HFFc6 (cell line): Measurements from ENCODE around the gene DZIP3. TPM values are rescaled to one million over a fixed set of nuclear protein-coding genes. Genes with fewer than 3 reads are reported as not detected.
A peak's percentile ranks its signal among the peaks of the same experiment; 100 is the strongest.

Experiments used
- DNase-seq: peaks from one replicate; pipeline ENCODE4 v3.0.0-alpha.2; 2018
- H3K27ac Mint-ChIP-seq: 2 replicates; pipeline ENCODE4 v1.8.0; 2020; ENCODE audit warnings: mild to moderate bottlenecking, mixed read lengths
- H3K27me3 Mint-ChIP-seq: 2 replicates; pipeline ENCODE4 v1.8.0; 2021; ENCODE audit warnings: mild to moderate bottlenecking, moderate library complexity, mixed read lengths; ENCODE audit not compliant: insufficient read depth
- H3K36me3 Mint-ChIP-seq: 2 replicates; pipeline ENCODE4 v1.8.0; 2021; ENCODE audit warnings: low read depth, mixed read lengths
- H3K4me1 Mint-ChIP-seq: 2 replicates; pipeline ENCODE4 v1.8.0; 2020; ENCODE audit warnings: low read depth, mixed read lengths
- H3K4me3 Mint-ChIP-seq: 2 replicates; pipeline ENCODE4 v1.8.0; 2020; ENCODE audit warnings: mild to moderate bottlenecking, moderate library complexity, mixed read lengths
- H3K9me3 Mint-ChIP-seq: 2 replicates; pipeline ENCODE4 v1.8.0; 2020; ENCODE audit warnings: mild to moderate bottlenecking, mixed read lengths
- long read RNA-seq: library from polyadenylated mRNA; unstranded; transcript quantifications from one replicate; pipeline ENCODE4 v2.0.0, GENCODE V29; 2019
- total RNA-seq, 6 experiments: library from RNA; stranded (reverse); fragmentation: NEBNext Ultra II Directional; extraction: Animal tissue kit (Norgen Biotek cat#: 25700); gene quantifications; 2 replicates in 1 of 6; 3 replicates in 5 of 6; pipeline ENCODE4 v1.2.3, GENCODE V29; 2021
- TF ChIP-seq, protein P1 (sequence below): fragments of 200-600 bp; sonication (generic); IDR thresholded peaks from 2 replicates; pipeline ENCODE4 v1.5.0; 2021; ENCODE audit warnings: antibody characterized with exemption, mild to moderate bottlenecking

The DZIP3 gene
- total RNA-seq: 10 to 100 TPM in 5 of 6 experiments, 1 to 10 TPM in 1; 9.0 to 13.1 (median 11.9) TPM
- long read RNA-seq, partial matches to known transcripts: 8 of 11 reads
- long read RNA-seq, other reads (novel, unspliced or antisense): 1 of 11 reads

DNA sequence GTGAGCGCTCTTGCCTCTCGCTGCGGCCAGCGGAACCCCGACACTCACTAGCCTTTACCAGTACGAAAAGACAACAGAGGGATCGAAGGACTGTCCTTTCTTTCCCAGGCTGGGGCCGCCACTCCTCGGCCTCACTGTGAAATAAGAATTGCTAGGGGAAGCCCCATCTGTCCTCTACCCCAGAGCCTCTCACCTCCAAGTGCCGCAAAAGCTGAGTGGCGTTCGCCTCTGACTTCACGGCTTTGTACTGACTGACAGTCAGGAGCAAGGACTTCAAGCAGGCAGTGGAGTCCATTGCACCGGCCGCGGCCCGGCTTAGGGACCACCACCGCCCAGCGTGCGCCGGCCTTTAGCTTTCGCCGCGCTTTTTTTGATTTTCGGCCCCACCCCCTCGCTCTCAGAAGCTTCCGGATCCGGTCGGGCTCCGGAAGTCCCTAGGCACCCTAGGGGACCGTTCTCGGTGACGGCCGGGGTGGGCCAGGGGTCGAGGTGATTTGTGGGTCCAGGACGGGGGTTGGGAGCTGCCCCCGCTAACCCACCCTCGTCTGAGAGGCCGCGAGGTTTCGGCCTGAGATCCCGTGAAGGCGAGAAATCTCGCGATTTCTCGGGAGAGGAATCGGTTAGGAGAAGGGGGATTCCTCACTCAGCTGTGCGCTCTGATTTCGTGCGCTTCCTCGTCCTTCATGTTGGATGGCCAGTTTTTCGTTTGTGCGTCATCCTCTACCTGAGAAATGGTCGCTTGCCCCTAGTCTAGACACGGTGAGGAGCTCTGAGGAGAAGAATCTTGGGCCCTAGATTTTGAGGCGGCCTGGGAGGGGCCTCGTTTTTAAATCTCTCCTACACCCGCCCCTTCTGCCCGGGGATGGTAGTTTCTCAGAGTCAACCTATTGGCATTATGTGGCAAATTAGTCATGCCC lies at the start of gene DZIP3, which contains the start of gene CIP2A:
DZIP3 (plus strand) TSS at position 642 of the 917 bp plus-strand sequence. CDS start 15,685 bp downstream, outside the sequence.
CIP2A (minus strand) TSS at position 358 of the 917 bp plus-strand sequence; CDS start at position 295, 63 bp downstream.
- DNase-seq: peak; percentile 88
- Mint-ChIP-seq H3K4me1 (peaks cover 54% of the 10 kb centered on the region), H3K9me3 (no peaks in the 10 kb centered on the region), H3K36me3 (no peaks in the 10 kb centered on the region; the same call in 1 of the 2 replicates), H3K27ac (peak within 1 kb of the TSS; percentile 100), H3K4me3 (peak within 1 kb of the TSS; percentile 99), H3K27me3 (peaks cover 3% of the 10 kb centered on the region; the same call in 1 of the 2 replicates)
- TF ChIP-seq, protein P1, sequence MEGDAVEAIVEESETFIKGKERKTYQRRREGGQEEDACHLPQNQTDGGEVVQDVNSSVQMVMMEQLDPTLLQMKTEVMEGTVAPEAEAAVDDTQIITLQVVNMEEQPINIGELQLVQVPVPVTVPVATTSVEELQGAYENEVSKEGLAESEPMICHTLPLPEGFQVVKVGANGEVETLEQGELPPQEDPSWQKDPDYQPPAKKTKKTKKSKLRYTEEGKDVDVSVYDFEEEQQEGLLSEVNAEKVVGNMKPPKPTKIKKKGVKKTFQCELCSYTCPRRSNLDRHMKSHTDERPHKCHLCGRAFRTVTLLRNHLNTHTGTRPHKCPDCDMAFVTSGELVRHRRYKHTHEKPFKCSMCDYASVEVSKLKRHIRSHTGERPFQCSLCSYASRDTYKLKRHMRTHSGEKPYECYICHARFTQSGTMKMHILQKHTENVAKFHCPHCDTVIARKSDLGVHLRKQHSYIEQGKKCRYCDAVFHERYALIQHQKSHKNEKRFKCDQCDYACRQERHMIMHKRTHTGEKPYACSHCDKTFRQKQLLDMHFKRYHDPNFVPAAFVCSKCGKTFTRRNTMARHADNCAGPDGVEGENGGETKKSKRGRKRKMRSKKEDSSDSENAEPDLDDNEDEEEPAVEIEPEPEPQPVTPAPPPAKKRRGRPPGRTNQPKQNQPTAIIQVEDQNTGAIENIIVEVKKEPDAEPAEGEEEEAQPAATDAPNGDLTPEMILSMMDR: 0 out of 2 replicates have a peak, but pooled peaks have one; percentile 25

DNA sequence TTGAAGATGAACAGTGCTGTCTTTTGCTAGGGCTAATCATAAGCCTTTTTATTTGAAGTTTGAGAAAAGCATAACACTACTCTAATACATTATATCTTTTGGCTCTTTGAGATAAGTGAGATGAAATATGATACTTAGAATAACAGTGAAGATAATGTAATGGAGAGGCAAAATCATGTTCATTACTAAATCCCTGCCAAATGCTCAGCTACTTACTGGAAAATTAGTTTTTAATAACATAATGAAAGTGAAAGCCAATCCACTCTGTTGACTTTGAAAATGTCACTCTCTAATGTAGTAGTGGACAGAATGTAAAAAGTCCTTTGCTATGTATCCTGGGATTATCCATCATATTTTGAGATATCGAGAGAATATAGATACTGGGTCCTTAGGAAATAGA lies 43.3 kb upstream of the DZIP3 start:
- H3K27ac Mint-ChIP-seq: peak overlapping the region; percentile 21
- TF ChIP-seq, protein P1: no peak
- DNase-seq: no peak

DNA sequence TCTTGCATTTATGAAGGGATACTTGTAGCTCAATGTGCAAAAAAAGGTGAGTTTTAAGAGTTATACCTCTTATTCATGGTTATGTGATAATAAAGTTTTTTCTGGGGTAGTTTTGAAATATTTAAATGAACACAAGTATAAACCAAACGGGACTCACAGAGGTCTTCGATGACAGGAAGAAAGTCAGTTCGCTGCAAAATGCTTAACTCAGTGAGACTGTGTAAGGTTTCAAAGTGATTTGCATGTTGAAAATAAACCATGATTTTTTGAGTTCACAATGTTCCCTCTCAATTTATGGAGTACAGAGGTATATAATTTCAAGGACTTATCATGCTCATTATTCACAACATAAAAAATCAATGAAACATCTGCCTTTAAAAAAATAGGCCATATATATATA lies 42.8 kb upstream of the DZIP3 start:
- Mint-ChIP-seq H3K4me3 (no peak overlapping the region), H3K4me1 (peaks cover 16% of the 10 kb centered on the region)

More for the DNA sequence above, 43.3 kb upstream of the DZIP3 start:
- Mint-ChIP-seq H3K9me3 (no peaks in the 10 kb centered on the region), H3K27me3 (no peaks in the 10 kb centered on the region), H3K36me3 (peaks cover 23% of the 10 kb centered on the region), H3K4me3 (0 out of 2 replicates have a peak overlapping the region, but pooled peaks have one; percentile 20), H3K4me1 (peaks cover 14% of the 10 kb centered on the region)

DNA sequence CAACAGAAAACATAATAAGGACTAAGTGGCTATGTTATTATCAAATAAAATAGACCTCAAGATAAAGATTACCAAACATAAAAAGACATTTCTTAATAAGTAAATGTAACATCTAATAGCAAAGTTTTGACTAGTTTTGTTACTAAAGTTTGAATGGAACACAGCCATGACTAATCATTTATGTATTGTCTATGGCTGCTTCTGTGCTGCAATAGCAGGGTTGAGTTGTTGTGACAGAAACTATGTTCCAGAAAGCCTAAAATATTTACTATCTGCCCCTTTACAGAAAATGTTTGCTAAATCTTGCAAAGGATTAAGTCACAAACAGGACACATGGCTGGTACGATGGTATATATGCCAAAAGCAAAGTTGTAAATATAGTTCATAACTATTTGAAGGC lies 41.2 kb upstream of the DZIP3 start:
- Mint-ChIP-seq H3K4me1 (peaks cover 28% of the 10 kb centered on the region), H3K27ac (0 out of 2 replicates have a peak overlapping the region, but pooled peaks have one; percentile 30), H3K27me3 (no peaks in the 10 kb centered on the region), H3K36me3 (peaks cover 16% of the 10 kb centered on the region), H3K4me3 (no peak overlapping the region), H3K9me3 (no peaks in the 10 kb centered on the region)
- DNase-seq: peak; percentile 4
- TF ChIP-seq, protein P1: no peak

More for the DNA sequence above, 42.8 kb upstream of the DZIP3 start:
- Mint-ChIP-seq H3K27me3 (no peaks in the 10 kb centered on the region), H3K36me3 (peaks cover 23% of the 10 kb centered on the region), H3K9me3 (no peaks in the 10 kb centered on the region), H3K27ac (no peak overlapping the region)
- TF ChIP-seq, protein P1: no peak
- DNase-seq: no peak

DNA sequence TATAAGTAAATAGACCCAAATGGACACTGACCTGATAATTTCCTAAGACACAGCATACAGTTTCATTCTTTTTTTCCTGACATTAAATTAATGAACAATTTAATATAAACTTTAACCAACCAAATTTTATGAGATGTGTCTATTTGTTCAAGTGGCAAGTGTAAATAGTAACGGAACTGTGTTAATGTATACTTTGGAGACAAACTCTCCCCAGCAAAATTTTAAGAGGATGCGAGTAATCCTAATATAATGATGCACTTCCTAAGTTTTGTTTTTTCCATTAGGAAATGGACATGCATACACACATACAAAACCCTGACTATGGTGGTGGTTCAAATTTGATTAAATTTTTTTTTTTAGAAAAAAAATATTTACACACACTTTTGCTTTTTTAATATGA lies 40.6 kb upstream of the DZIP3 start:
- Mint-ChIP-seq H3K4me1 (peaks cover 28% of the 10 kb centered on the region), H3K36me3 (peaks cover 11% of the 10 kb centered on the region), H3K27ac (no peak overlapping the region), H3K9me3 (no peaks in the 10 kb centered on the region), H3K27me3 (no peaks in the 10 kb centered on the region), H3K4me3 (no peak overlapping the region)
- TF ChIP-seq, protein P1: no peak
- DNase-seq: no peak
